MM.1S (cell line): ENCODE data around the gene BHLHA15.

Experiments used
- CTCF ChIP-seq: fragments of 300-600 bp; sonication (generic); IDR thresholded peaks from 2 replicates; pipeline ENCODE4 v1.5.1; 2016; ENCODE audit warnings: antibody characterized with exemption, low read length, mixed read lengths
- EZH2 ChIP-seq: fragments of 300-600 bp; sonication (generic); optimal IDR thresholded peaks from 2 replicates; pipeline ENCODE3; 2017; ENCODE audit warnings: low read depth, mild to moderate bottlenecking, antibody characterized with exemption, low read length, mixed read lengths

- TF ChIP-seq CTCF (no peak), EZH2 (no peak)
Observed at GRCh38 chr7:98209166-98209920, 1.9 kb upstream of the BHLHA15 start.
